Colon (tissue), 2 donors: ENCODE measurements around the gene SUN1.
"Not testable (repeated sequence)": the region's sequence is repeated elsewhere in the genome, so short reads cannot be mapped to it uniquely, and the experiment has no call there.

Experiments
- FAIRE-seq: peaks from 2 replicates; lab custom pipeline; 2012; peaks lifted over from hg19 to GRCh38; lab: Jason Lieb, UNC
- donor health status: control.
- donor health status: control.

Gene SUN1

GRCh38 chr7:920351-921070 is 88.2 kb downstream of the SUN1 start:
- FAIRE-seq: no peak

- no peak for FAIRE-seq
Observed at GRCh38 chr7:921071-921461, 88.8 kb downstream of the SUN1 start.

DNA sequence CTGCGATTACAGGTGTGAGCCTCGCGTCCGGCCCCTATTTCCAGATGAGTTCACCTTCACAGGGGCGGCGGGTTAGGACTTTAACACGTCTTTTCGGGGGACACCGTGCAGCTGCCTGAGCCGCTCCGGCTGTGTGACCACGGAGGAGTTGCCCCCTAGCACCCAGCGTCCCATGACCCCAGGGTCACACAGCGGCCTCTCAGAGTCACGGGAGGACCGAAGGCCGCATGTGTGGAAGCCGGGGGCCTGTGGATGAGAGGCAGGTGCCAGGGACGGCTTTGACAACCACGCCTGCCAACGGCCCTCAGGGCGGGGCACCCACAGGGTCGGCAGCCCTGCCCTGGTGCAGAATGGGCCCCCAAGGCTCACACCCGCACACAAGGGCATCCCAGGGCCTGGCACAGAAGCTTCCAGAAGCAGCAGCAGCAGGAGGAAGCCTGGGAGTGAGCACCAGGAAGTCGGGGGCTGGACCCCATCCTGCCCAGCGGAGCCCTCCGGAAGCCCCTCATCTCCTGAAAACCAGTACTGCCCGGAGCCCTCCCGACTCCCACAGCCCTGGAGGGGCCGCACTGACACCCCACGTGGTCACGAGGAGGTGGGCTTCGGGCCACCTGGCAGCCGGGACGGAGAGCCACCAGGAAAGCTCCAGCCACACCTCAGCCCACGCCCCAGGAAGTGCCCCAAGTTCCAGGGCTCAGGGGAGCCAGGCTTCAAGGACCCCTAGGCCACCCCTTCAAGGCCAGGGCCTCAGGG is 89.5 kb downstream of the SUN1 start:
- no peak for FAIRE-seq

- FAIRE-seq: no peak
Observed at GRCh38 chr7:922334-923107, 90.2 kb downstream of the SUN1 start.

DNA sequence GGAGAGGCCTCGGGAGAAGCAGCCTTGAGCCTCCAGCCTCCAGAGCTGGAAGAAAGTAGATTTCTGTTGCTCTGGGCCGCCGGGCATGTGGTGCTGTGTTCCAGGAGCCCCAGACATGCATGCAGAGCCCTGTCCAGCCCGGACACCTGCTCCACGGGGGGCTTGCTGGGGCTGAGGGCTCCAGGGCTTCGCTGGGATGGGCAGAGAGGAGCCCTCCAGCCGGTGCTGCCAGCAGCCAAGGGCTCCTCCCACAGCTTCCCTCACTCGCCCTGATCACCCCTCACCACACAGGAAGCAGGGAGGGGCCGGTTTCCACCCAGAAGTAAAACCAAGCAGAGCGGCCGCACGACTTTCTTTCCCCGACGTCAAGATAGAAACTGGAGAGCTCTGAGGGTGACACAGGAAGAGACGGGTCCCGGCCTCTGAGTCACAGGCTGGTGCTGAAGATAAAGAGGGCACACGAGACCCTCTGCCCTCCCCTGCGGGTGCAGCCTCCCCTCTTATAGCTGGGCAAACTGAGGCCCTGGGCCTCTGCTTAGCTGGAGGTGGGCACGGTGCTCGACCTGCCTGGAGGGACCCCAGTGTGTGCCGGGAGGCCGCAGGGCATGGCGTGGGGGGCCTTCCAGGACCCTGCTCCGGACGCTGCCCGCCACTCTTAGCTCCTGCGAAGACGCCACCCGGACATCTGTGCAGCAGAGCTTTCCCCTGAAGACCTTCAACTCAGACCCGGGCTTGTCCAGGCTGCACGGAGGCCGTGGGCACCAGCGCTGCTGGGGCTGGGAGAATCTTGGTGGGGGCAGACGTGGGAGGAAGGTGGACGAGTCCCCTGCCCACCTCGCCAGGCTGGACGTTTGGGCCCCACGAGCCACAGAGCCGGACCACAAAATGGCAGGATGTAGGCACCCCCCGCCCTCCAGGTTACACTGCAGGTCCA is 91.1 kb downstream of the SUN1 start:
- no peak for FAIRE-seq

- FAIRE-seq: not testable (repeated sequence)
Observed at GRCh38 chr7:924042-924441, 91.8 kb downstream of the SUN1 start.
